Measurements from ENCODE around the gene SH3RF1.

SH3RF1 gene

GRCh38 chr4:169233691-169234090 lies 37.1 kb downstream of the SH3RF1 start:
- Histone ChIP-seq H3K9me2 (replicated peaks; ENCODE audit: control insufficient read depth, low read length) (no peaks in the 10 kb centered on the region), H3K36me3 (ENCODE audit: control insufficient read depth, low read length) (no peaks in the 10 kb centered on the region), H4K20me1 (ENCODE audit: control insufficient read depth, insufficient read depth, low read depth, low read length) (no peaks in the 10 kb centered on the region), H3K4me2 (ENCODE audit: low read length) (no peak overlapping the region), H3K79me2 (ENCODE audit: control insufficient read depth, low read length) (no peaks in the 10 kb centered on the region), H3K27me3 (ENCODE audit: control insufficient read depth, low read length) (no peaks in the 10 kb centered on the region), H3K9me3 (ENCODE audit: control insufficient read depth, insufficient read depth, low read length) (no peaks in the 10 kb centered on the region), H3F3A (ENCODE audit: control insufficient read depth, insufficient read depth) (no peaks in the 10 kb centered on the region), H3K27ac (ENCODE audit: low read depth, low read length) (no peak overlapping the region), H3K4me1 (ENCODE audit: control insufficient read depth, low read length) (no peaks in the 10 kb centered on the region), H3K4me3 (ENCODE audit: low read length) (no peak overlapping the region)
- no peak for TF ChIP-seq CTCF (IDR thresholded peaks at IDR 0.05; ENCODE audit: low read depth, low read length, poor library complexity, severe bottlenecking)
- no peak for TF ChIP-seq EZH2phosphoT487 (IDR thresholded peaks at IDR 0.05; ENCODE audit: borderline replicate concordance, low read length)

- H3K27ac ChIP-seq (ENCODE audit: low read depth, low read length), result no peak overlapping the region
- no peaks in the 10 kb centered on the region for H3K36me3 ChIP-seq (ENCODE audit: control insufficient read depth, low read length)
- no peak overlapping the region for H3K4me2 ChIP-seq (ENCODE audit: low read length)
- no peaks in the 10 kb centered on the region for H3K4me1 ChIP-seq (ENCODE audit: control insufficient read depth, low read length)
- no peak overlapping the region for H3K4me3 ChIP-seq (ENCODE audit: low read length)
- H3K9me3 ChIP-seq (ENCODE audit: control insufficient read depth, insufficient read depth, low read length), result no peaks in the 10 kb centered on the region
- TF ChIP-seq EZH2phosphoT487 (IDR thresholded peaks at IDR 0.05; ENCODE audit: borderline replicate concordance, low read length) (no peak), CTCF (IDR thresholded peaks at IDR 0.05; ENCODE audit: low read depth, low read length, poor library complexity, severe bottlenecking) (no peak)
- no peaks in the 10 kb centered on the region for H3K27me3 ChIP-seq (ENCODE audit: control insufficient read depth, low read length)
- H3K9me2 ChIP-seq (replicated peaks; ENCODE audit: control insufficient read depth, low read length), result no peaks in the 10 kb centered on the region
- H3K79me2 ChIP-seq (ENCODE audit: control insufficient read depth, low read length), result no peaks in the 10 kb centered on the region
- no peaks in the 10 kb centered on the region for H4K20me1 ChIP-seq (ENCODE audit: control insufficient read depth, insufficient read depth, low read depth, low read length)
- H3F3A ChIP-seq (ENCODE audit: control insufficient read depth, insufficient read depth), result no peaks in the 10 kb centered on the region
These were observed 39.0 kb downstream of the SH3RF1 start for GRCh38 chr4:169231647-169232262.

GRCh38 chr4:169229571-169230028 lies 41.2 kb downstream of the SH3RF1 start:
- Histone ChIP-seq H3K27ac (ENCODE audit: low read depth, low read length) (no peak overlapping the region), H3K27me3 (ENCODE audit: control insufficient read depth, low read length) (no peaks in the 10 kb centered on the region), H3K79me2 (ENCODE audit: control insufficient read depth, low read length) (no peaks in the 10 kb centered on the region), H3K4me2 (ENCODE audit: low read length) (no peak overlapping the region), H3K9me3 (ENCODE audit: control insufficient read depth, insufficient read depth, low read length) (no peaks in the 10 kb centered on the region), H3K4me1 (ENCODE audit: control insufficient read depth, low read length) (peaks cover 7% of the 10 kb centered on the region), H3K4me3 (ENCODE audit: low read length) (no peak overlapping the region), H3F3A (ENCODE audit: control insufficient read depth, insufficient read depth) (no peaks in the 10 kb centered on the region), H3K36me3 (ENCODE audit: control insufficient read depth, low read length) (no peaks in the 10 kb centered on the region), H3K9me2 (replicated peaks; ENCODE audit: control insufficient read depth, low read length) (no peaks in the 10 kb centered on the region), H4K20me1 (ENCODE audit: control insufficient read depth, insufficient read depth, low read depth, low read length) (no peaks in the 10 kb centered on the region)
- TF ChIP-seq CTCF (IDR thresholded peaks at IDR 0.05; ENCODE audit: low read depth, low read length, poor library complexity, severe bottlenecking), result no peak

All from DOHH2 (cell line).